Fibroblast of villous mesenchyme (primary cell): Measurements from ENCODE around the gene MTHFD1L. TPM values are rescaled to one million over a fixed set of nuclear protein-coding genes. Genes with fewer than 3 reads are reported as not detected.
A peak's percentile ranks its signal among the peaks of the same experiment; 100 is the strongest.

Experiments
- DNase-seq: peaks from one replicate; pipeline ENCODE4 v3.0.0-alpha.2; 2010; ENCODE audit warnings: low read depth
- H3K4me3 ChIP-seq: 2 replicates; pipeline ENCODE4 v1.5.1; 2011; ENCODE audit warnings: low read depth, mild to moderate bottlenecking, low read length
- CTCF ChIP-seq: IDR thresholded peaks from 2 replicates; pipeline ENCODE4 v1.5.1; 2012; ENCODE audit warnings: low read depth, mild to moderate bottlenecking, low read length; ENCODE audit not compliant: insufficient read depth
- total RNA-seq: library from RNA; depleted of rRNA; stranded (reverse); fragments of >200 nt; gene quantifications from 2 replicates; pipeline ENCODE4 v1.2.3, GENCODE V29; 2012

Gene MTHFD1L
- total RNA-seq, 1 donor: 43.2 TPM

- peak; percentile 78 for DNase-seq
- H3K4me3 ChIP-seq: no peak overlapping the region
- TF ChIP-seq CTCF: no peak
Measured at GRCh38 chr6:151054306-151054705, 188.8 kb downstream of the MTHFD1L start.

- no peak for TF ChIP-seq CTCF
- DNase-seq: no peak
Measured at GRCh38 chr6:151056230-151056907, 190.9 kb downstream of the MTHFD1L start.

GRCh38 chr6:151057061-151057460, 191.6 kb downstream of the MTHFD1L start:
- TF ChIP-seq CTCF: no peak
- DNase-seq: no peak
- no peak overlapping the region for H3K4me3 ChIP-seq

More at GRCh38 chr6:151056230-151056907, 190.9 kb downstream of the MTHFD1L start:
- H3K4me3 ChIP-seq: no peak overlapping the region

GRCh38 chr6:151058021-151058733, 192.7 kb downstream of the MTHFD1L start:
- TF ChIP-seq CTCF: no peak
- no peak overlapping the region for H3K4me3 ChIP-seq
- peak; percentile 51 for DNase-seq

GRCh38 chr6:151059612-151060095, 194.2 kb downstream of the MTHFD1L start:
- DNase-seq: peak; percentile 90
- no peak for TF ChIP-seq CTCF
- no peak overlapping the region for H3K4me3 ChIP-seq

GRCh38 chr6:151060096-151060765, 194.7 kb downstream of the MTHFD1L start:
- no peak for TF ChIP-seq CTCF
- no peak overlapping the region for H3K4me3 ChIP-seq
- DNase-seq: peak; percentile 94
